ENCODE data around the gene KRT25. TPM values are rescaled to one million over a fixed set of nuclear protein-coding genes. Genes with fewer than 3 reads are reported as not detected.

KRT25 gene
- total RNA-seq, 4 donors from 2014 or later, result not detected

GRCh38 chr17:40702271-40702670 lies 52.9 kb downstream of the KRT25 start:
- no peaks in the 10 kb centered on the region for H3K36me3 ChIP-seq
- H3K4me1 ChIP-seq, result peaks cover 0 to 47% (median 2%) of the 10 kb centered on the region in 3 donors
- H3K27me3 ChIP-seq, result peaks cover 0 to 25% (median 0%) of the 10 kb centered on the region in 4 donors
- no peak for DNase-seq
- H3K4me3 ChIP-seq, result no peak overlapping the region
- H3K27ac ChIP-seq, result no peak overlapping the region
- TF ChIP-seq CTCF (IDR thresholded peaks at IDR 0.05) (no peak), POLR2A (IDR thresholded peaks at IDR 0.05) (no peak)
- intact Hi-C loops (cut with DNase I), result no loop called here
- WGBS, 2 donors, result 65 to 89% methylated on average over 2 to 3 of the region's 3 CpGs
- H3K9me3 ChIP-seq, result no peaks in the 10 kb centered on the region

- no peak for DNase-seq
- TF ChIP-seq CTCF (IDR thresholded peaks at IDR 0.05), result no peak
- no peak for TF ChIP-seq POLR2A (IDR thresholded peaks at IDR 0.05)
- WGBS, 2 donors, result 70 to 74% methylated on average over 5 of the region's 5 CpGs
Observed at GRCh38 chr17:40699853-40700252, 55.3 kb downstream of the KRT25 start.

GRCh38 chr17:40699371-40699770 lies 55.8 kb downstream of the KRT25 start:
- Histone ChIP-seq H3K27me3 (peaks cover 0 to 31% (median 0%) of the 10 kb centered on the region in 4 donors), H3K9me3 (no peaks in the 10 kb centered on the region), H3K4me3 (no peak overlapping the region), H3K4me1 (peaks cover 0 to 33% (median 5%) of the 10 kb centered on the region in 3 donors), H3K27ac (no peak overlapping the region), H3K36me3 (no peaks in the 10 kb centered on the region)
- no peak for DNase-seq
- no peak for TF ChIP-seq CTCF (IDR thresholded peaks at IDR 0.05)
- TF ChIP-seq POLR2A (IDR thresholded peaks at IDR 0.05), result no peak
- WGBS, 2 donors, result 56 to 72% methylated on average over 9 of the region's 9 CpGs
- intact Hi-C loops (cut with DNase I), result no loop called here

More at GRCh38 chr17:40699853-40700252, 55.3 kb downstream of the KRT25 start:
- H3K9me3 ChIP-seq, result no peaks in the 10 kb centered on the region
- H3K4me3 ChIP-seq, result no peak overlapping the region
- peaks cover 0 to 36% (median 5%) of the 10 kb centered on the region in 3 donors for H3K4me1 ChIP-seq
- H3K36me3 ChIP-seq, result no peaks in the 10 kb centered on the region
- intact Hi-C loops (cut with DNase I), result no loop called here
- no peak overlapping the region for H3K27ac ChIP-seq
- peaks cover 0 to 26% (median 0%) of the 10 kb centered on the region in 4 donors for H3K27me3 ChIP-seq

Other genes with a start within 250 kb of the KRT25 start
- gene CCR7, start 189.9 kb downstream of the KRT25 start, total RNA-seq, result under 1 TPM in 3 of 4 donors, not detected in 1; 0.12 to 0.95 (median 0.53) TPM
- 10 to 100 TPM; 47.2 to 89.3 (median 62.5) TPM for gene SMARCE1, start 107.5 kb downstream of the KRT25 start, total RNA-seq
- 1 to 10 TPM in 2 of 4 donors, under 1 TPM in 1, not detected in 1; 0.79 to 1.8 (median 1.3) TPM for gene KRT222, start 90.2 kb downstream of the KRT25 start, total RNA-seq
- gene KRT24, start 51.6 kb downstream of the KRT25 start, total RNA-seq, result 100 to 1,000 TPM in 1 of 4 donors, 10 to 100 TPM in 1, 1 to 10 TPM in 2; 5.5 to 369 (median 23.4) TPM
- gene KRT26, start 16.9 kb upstream of the KRT25 start, total RNA-seq, result not detected
- gene KRT27, start 27.2 kb upstream of the KRT25 start, total RNA-seq, result not detected
- not detected for gene KRT28, start 44.6 kb upstream of the KRT25 start, total RNA-seq
- gene KRT10, start 67.3 kb upstream of the KRT25 start, total RNA-seq, result 10 to 100 TPM; 14.4 to 50.0 (median 33.2) TPM
- gene KRT12, start 111.9 kb upstream of the KRT25 start, total RNA-seq, result not detected
- not detected for gene KRT20, start 129.9 kb upstream of the KRT25 start, total RNA-seq
- 10 to 100 TPM in 1 of 4 donors, 1 to 10 TPM in 2, under 1 TPM in 1; 0.38 to 19.6 (median 4.9) TPM for gene KRT23, start 182.3 kb upstream of the KRT25 start, total RNA-seq
- not detected for gene KRT39, start 211.6 kb upstream of the KRT25 start, total RNA-seq
- under 1 TPM in 1 of 4 donors, not detected in 3; 0.19 TPM for gene KRT40, start 229.0 kb upstream of the KRT25 start, total RNA-seq
- not detected for gene KRTAP3-3, start 238.8 kb upstream of the KRT25 start, total RNA-seq
- under 1 TPM in 1 of 4 donors, not detected in 3; 0.57 TPM for gene KRTAP3-2, start 244.6 kb upstream of the KRT25 start, total RNA-seq

Data from esophagus squamous epithelium (tissue), 5 donors.